ENCODE data around the gene HOXA7.

The HOXA7 gene

DNA sequence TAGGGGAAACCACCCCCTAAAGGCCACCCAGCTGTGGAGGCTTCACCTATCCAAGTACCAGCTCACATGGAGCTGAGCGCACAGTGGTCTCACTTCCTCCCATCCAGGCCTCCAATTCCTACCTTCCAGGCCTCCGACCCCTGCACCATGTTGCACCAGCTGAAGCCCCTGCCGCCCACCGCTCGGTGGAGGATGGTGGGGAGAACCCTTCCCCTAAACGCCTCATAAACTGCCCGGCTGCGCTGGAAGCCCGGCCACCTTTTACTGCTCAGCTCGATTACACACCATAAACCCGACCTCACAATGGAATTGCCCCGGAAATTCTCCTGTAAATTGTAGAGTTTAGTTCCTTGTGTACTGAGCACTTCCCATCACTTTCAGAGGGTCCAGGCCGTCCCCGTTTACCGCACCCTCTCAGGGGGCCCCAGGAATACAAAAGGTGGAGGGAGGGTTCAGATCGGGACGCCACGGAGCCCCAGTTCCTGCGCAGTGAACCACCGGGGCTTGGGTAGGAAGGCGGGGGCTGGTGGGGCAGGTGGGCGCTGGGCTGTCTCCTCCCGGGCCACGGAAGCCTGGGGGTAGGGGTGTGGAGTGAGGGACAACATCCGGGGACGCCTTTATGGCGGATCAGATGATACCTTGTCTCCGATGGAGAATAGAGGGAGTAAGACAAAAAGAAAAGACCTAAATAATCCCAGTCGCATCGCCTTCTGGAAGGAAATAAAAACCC, 1.4 kb upstream of the HOXA7 start:
- DNase-seq: no peak

DNA sequence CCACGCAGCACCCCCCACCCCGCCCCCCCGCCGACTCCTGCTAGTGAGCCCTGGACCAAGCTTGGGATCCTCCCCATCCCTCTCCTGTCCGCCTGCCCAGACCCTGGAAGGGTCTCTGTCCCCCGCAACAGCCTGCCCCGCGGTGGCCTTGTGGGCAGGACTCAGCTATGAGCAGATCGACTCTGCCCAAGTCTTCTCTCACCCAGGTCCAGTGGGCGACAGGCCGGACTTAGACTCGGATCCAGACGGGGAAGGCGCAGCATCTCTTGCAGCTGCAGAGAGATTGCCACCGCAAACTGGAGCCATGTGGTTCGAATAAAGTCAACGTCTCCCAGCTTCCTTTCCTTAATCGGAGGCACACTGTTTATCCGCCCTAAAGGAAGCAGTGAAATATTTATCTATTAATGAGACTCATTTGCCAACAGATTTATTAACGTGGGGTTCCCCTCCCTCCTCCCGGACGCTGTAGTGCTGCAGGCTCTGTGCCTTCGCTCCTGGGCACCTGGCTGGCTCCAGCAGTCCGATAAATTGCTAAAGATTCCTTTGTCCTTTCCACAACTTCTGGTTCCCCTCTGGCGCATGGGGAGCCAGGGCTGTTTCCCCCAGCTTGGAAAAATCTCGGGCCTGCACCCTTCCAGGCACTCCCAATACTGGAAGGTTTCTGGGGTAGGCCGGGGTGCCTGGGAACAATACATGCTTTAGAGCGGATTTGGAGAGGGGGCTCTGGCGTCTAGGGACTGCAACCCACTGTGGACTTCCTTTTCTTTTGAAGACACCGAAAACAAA, 634 bp upstream of the HOXA7 start:
- no peak for DNase-seq

DNA sequence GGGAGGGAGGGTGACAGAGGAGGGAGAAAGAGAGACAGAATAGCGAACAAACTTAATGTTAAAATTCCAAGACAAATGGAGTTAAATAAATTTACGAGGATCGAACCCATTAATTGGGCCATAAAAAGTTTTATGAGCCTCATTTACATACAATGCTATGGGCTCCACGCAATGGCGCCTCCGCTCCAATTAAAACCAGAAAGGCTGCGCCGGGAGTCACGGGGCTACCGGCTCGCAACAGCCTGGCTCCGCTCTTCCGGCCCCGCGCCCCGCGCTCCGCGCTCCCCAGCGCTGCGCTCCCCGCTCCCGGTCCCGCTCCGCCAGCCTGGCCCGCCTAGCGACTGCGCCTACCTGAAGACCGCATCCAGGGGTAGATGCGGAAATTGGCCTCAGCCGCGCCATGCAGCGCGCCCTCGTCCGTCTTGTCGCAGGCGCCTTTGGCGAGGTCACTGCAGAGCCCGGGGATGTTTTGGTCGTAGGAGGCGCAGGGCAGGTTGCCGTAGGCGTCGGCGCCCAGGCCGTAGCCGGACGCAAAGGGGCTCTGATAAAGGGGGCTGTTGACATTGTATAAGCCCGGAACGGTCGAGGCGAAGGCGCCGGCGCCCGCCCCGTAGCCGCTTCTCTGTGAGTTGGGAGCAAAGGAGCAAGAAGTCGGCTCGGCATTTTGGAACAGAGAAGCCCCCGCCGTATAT, 513 bp downstream of the HOXA7 start:
- no peak for DNase-seq

DNA sequence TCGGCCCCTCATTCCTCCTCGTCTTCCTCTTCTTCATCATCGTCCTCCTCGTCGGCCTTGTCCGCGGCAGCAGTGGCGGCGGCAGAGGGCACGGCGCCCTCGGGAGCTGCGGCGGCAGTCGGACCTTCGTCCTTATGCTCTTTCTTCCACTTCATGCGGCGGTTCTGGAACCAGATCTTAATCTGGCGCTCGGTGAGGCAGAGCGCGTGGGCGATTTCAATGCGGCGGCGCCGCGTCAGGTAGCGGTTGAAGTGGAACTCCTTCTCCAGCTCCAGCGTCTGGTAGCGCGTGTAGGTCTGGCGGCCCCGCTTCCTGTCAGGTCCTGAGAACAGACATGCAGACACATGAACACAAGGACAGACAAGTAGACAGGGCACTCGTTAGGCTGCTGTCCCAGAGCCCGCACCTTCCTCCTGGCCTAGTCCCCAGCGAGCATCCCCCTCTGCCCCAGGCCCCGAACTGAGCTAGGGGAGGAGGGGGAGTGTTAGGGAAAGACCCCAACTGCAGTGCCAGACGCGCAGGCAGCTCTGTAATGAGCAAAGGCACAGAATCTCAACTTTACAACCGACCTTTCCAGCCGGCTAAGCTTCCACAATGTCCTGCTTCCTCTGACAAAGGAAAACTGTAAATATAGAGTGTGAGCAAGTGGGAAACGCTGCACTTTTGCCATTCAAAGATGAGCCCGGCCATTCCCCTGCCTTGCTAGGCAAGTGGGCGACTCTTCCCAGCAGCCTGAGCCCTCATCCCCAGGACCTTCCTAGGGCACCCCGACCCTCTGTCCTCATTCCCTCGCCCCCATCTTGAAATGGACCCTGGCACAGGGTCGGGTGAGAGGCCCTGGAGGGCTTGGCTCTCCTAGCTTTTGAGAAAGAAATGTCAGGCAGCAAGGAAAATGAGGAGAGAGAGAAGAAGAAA, 1.3 kb downstream of the HOXA7 start:
- DNase-seq: no peak

DNA sequence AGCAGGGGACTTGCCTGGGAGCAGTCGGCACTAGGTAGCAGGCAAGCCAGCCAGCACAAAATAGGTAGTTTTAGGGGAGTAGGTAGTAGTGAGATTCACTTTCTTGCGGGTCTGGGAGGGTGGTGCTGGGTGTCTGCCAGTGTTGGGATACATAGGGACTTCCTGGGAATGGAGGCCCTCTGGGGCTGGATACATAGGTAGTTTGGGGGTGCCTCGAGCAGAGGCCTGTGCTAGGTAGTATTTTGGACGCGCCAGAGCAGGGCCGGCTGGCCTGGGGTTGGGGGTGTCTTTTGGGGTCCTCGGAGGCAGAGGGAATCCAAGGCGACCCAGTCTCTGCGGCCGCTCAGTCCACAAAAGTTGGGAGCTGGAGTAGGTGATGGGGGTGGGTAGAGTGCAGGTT, 2.1 kb downstream of the HOXA7 start:
- no peak for DNase-seq

DNA sequence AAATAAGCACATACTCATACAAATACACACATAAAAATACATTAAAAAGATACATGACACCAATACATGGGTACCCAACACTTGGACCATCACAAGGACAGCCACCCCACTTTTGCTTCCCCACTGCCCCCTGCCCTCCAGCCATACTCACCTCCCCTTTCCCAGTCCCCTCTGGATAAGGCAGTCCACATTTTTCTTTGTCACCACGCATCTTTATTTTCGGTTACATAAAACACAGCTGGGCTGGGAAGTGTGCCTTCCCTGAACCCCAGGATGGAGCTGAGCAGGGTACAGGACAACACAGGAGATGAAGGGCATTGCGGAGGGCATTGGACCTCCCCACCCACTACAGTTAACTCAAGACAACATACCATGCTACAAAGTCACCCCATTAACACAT, 2.9 kb downstream of the HOXA7 start:
- no peak for DNase-seq

DNA sequence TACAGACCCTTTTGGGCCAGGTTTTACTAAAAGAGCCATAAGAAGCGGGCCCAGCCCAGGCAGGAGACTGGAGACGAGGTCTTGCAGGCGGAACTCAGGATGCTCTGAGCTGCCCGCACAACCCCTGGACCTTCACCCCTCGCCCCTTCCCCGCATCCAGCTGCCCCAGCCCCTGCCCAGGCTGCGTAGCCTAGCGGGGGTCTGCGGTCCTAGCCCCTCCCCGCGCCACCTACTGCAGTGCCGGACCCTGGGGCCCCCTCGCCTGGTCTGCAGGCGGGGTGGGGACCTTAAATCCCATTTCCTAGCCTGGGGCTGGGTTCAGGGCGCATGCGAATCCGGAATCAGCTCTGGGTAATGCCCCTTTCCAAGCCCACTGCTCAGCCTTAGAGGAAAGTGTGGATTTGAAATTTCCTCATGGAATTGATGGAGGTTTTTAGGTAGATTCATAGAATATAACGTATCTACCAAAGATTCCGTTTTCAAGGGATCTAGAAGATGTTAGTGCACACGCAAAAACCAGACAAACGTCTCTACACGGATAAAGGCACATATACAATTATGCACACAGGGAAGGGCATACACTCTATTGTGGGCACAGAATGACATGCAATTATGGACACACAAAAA, 3.5 kb downstream of the HOXA7 start:
- DNase-seq: no peak

DNA sequence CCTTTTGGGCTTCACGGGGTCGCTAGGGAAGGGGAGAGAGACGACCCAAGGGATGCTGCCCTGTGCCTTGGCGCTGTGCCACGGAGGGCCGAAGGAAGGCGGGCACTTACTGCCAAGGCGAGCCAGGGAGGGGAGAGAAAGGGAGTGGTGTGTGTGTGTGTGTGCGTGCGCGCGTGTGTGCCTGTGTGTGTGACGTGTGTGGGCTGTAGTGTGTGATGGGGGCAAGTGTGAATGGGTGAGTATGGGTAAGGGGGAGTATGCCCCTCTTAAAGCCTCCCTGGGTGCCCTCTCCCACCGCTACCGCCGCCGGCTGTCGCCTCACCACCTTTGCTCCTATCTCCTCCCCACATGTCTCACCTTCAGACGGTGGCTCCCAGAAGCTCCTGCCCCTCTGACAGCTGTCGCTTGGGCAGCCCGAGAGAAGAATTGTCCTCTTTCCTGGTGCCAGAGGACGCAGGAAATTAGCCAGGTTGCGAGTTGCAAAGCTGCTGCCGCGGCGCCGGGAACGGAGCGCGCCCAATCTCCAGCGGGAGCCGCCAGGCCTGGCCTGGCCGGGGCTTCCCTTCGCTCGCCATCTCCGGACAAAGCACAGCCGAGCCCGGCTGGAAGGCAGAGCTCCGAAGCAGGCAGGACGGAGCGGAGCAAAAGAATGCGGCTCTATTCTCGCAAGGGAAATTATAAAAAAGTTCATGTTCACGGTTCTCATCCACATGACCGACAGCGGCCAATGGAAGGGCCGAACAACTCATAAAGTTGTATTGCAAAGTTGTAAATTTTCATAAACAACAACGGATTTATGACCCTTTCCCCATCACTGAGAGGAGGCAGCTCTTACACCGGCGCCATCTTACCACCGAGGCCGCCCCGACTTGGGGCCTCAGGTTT, 4.3 kb downstream of the HOXA7 start, which contains the start of gene HOXA3:
Gene HOXA3, minus strand, starts transcription at position 653 of the 885 bp plus-strand sequence. CDS start 41,943 bp downstream, outside the sequence.
- no peak for DNase-seq

DNA sequence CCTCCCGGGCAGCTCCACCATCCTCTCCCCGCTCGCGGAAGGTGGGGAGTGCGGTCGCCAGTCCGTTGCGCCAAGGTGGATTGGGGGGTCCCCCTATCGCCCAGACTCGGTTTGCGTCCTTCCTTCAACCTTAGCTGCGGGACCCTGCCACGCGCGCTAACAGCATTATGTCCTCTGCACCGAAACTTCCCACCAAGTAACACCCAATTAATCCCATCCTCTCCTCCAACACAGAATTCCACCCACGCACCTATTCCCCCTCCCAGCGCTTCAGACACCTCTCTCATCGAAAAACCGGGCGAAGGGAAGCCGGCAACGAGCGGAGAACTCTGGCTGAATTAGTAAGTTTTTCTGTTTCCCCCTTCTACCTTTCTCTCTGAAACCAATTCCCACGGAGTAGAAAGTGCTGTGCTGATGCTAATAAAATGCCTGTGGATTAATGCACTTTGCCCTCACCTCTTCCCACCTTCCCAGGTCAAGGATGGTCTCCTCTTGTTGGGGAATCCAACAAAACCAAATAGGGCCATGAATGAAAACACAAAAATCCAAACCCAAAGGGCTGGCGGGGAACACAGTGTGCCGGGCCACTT, 5.0 kb downstream of the HOXA7 start:
- DNase-seq: no peak

DNA sequence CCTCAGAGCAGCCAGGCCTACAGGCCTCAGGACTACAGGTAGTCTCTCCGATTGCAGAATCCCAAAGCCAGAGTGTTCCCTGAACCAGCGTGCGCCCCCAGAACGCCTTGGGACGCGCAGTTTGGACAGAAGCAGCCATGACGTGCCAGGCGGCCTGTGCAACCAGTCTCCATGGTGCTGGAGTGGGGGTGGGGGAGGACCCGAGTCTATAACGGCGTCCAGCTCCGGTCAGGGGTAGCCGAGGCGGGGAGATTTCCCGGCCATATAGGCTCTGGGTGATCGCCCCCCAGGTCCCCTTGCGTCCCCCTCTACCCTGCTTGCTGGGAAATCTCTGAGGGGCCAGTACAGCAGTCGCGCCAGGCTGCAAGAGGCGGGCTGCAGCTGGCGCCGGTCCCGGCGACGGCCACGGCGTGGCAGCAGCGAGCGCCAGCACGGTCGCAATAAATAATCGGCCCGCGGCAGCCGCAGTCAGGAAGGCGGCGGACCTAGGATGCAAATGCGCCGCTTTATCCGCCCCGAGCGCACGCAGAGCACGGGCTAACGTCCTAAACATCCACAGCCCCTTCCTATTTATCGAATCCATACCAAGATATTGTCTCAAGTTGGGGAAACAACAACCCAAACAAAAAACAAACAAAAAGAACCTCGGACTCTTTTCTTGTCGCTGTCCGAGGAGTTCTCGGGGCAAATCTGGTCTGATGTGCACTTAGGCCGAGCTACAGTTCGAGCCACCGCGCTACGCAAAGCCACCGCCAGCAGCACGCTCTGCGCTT, 5.7 kb downstream of the HOXA7 start:
- DNase-seq: peak; percentile 84

DNA sequence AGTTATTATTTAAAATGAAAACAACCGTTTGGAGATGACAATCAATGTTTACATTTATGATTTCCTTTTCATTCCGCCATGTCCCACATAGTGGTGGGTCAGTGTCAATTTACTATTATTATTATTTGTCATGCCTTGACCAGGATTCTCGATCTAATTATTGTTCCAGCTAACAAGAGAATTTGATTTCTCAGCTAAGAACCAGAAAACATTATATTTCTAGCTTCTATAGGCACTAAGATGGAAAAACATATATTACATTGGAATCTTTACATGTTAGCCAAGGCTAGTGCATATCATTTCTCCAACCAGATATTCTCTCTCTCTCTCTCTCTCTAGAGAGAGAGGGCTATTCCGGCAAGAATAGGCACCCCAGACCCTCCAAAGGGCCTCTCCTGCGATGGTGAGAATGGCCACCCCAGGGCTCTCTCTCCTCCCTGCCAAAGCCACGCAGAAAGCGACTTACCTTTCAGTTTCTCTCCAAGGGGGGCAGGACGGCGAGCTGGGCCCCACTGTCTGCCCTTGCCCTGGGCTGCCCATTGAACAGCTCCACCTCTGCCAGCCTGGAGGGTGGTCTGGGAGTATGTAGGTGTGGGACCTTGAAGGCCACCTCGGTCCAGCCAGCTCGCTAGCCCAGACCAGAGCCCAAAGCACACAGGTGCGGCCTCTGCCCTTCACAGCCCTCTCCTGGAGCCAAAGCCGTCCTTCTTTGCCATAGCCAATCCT, 6.5 kb downstream of the HOXA7 start:
- DNase-seq: no peak

DNA sequence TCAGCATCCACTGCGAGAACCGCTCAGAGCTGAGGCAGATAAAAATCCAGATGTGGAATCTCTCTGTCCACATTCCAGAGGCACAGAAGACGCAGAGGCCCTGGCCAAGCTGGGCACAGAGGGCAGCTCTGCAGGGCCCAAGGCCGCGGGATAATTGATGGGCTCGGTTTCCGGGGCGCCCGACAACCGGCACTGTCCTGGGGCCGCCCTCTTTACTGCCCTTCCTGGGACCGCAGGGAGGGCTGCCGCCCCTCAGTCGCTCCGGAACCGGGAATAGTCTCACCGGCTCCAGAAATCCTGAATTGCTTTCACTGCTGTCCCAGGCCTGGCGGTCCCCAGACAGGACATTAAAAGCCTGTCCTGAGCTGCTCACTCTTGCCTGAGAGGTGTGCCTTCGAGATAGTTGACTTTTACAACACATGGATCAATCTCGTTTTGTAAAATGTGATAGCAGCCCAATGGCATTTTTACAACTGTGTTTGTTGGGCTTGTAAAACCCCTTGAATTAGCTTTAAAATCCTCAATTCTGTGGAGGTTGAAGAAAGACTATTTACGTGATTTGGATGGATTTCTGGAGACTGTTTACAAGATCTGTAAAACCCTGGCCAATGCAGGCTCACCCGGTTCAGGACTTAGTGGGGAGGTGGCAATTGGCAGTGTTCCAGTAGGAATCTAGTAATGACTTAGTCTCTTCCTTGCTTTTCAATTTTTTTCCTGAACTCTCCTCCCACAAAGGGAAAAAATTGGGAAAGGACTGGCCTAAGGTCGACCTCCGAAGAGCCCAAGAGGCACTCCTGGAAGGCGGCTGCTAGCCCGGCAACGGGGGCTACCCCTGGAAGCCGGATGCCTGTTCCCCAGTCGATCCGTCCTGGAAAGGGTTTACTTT, 7.5 kb downstream of the HOXA7 start:
- no peak for DNase-seq

DNA sequence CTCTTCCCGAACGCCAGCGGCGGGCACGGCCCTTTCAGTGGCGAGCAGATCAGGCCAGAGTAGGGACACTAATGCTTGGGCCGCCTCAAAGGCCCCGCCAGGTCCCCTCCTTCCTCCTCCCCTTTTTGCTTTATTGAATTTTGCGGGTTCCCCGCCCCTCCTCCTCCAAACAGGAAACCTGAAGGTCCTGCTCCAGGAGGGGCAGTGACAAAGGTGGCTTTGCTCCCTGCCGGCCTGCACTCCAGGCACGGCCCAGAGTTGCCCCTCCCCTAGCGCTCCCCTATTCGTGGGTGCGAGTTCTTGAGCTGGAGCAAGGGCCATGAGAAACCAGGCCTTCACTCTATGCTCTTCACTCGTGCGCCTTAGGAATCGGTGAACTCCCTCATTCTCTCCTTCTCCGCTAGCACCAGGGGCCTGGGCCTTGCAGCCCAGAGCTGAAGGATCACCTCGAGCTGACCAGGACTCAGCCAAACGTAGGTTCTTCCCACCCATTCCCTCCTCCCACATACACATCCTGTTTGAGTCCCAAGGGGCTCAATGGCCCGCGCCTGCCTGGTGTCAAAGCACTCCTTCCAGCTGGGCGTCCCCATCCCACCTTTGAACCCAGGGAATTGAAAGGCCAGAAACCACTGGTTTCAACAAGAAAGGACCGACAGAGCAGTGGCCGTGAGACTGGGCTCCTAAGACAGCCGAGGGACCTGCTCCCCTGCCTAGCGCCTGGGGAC, 8.3 kb downstream of the HOXA7 start:
- DNase-seq: no peak

DNA sequence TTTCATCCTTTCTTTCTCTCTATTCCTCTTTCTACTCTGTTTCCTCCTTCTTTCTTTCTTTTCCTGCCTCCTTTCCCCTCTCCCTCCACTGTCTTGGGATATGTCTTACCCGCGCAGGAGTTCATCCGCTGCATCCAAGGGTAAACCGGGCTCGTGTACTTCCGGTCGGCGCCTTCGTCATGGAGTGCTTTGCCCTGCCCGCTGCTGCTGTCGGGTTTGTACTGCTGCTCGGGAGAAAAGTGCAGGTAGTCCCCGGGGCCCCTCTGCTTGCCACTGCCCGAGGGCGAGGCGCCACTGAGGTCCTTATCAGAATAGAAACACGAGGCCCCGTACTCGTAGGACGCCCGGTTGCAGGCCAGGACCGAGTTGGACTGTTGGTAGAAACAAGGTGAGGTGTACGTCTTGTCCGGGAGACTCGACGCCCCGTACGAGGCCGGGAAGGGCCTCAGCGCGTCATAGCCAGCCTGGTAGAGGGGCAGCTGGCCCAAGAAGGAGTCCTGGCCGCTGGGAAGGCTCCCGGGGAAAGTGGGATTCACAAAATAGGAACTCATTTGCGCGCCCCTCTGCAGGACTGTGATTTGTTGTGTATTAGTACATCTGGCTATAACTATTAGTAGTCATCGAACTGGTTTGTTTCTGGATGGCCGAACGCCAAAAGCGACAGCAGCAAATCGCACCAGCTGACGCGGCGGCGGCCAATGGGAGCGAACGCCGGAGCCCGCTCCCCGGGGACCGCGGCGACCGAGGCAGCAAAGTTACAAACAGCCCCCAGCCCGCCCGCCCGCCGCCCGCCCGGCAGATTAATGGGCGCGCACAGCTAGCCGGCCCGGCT, 9.1 kb downstream of the HOXA7 start, which contains the start of gene HOXA6:
Gene HOXA6, minus strand, starts transcription at position 576 of the 832 bp plus-strand sequence. Its CDS starts 25 bp downstream, at position 551.
- no peak for DNase-seq

DNA sequence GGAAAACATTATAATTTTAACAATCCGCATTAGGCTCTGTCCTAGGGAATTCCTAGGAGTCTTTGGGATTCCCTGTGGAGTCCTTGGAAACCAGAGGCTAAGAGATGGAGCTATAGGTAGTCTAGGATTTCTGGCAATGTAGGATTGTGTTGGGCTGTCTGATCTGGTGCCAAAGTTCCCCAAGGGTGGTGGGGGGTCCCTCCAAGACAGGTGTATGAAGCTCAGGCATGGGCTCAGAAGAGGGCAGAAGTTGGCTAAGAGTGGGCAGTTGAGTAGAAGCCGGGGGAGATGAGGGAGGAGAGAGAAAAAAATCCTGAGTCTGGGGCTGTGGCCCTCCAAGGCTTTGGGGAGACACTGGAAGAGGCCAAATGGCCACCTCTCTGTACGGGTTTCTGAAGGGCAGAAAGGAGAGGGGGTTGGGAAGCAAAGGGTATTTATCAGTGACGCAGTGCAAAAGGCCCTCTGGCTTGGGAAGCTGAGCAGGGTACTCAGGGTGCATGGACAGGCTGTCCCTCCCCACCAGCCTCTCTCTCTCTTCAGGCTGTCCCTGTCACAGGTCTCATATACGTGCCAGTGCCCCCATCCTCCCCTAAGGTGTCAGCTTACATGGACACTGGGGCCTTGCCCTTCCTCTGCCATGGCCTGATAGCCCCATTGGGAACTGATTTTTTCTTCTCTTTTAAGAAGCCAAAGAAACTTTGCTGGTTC, 9.8 kb downstream of the HOXA7 start:
- no peak for DNase-seq

All from 8988T (cell line).